Measurements from ENCODE around the gene HMX1. TPM values are rescaled to one million over a fixed set of nuclear protein-coding genes. Genes with fewer than 3 reads are reported as not detected.

Gene HMX1
- polyA plus RNA-seq, 4 donors = not detected

GRCh38 chr4:8863686-8864682 lies 7.7 kb downstream of the HMX1 start:
- H3K9me3 ChIP-seq (ENCODE audit: control insufficient read depth in 2 of 2, insufficient read depth in 1 of 2, low read depth in 1 of 2, low read length in 1 of 2) = no peaks in the 10 kb centered on the region
- DNase-seq = no peak
- no peak overlapping the region for H3K27ac ChIP-seq (ENCODE audit: low read depth in 1 of 3, low read length in 2 of 3)
- 11 to 16% (median 11%) methylated on average over 21 to 31 of the region's 31 CpGs for WGBS, 3 donors
- H3K4me3 ChIP-seq (ENCODE audit: low read depth in 1 of 3, low read length in 3 of 3) = no peak overlapping the region
- peaks cover 33 to 95% (median 72%) of the 10 kb centered on the region in 3 donors for H3K27me3 ChIP-seq (ENCODE audit: control insufficient read depth in 3 of 3, insufficient read depth in 3 of 3, low read length in 3 of 3)
- H3K4me1 ChIP-seq (ENCODE audit: control insufficient read depth in 3 of 3, insufficient read depth in 2 of 3, low read depth in 1 of 3, low read length in 2 of 3) = peaks cover 0 to 4% (median 0%) of the 10 kb centered on the region in 3 donors
- no peaks in the 10 kb centered on the region for H3K36me3 ChIP-seq (ENCODE audit: control insufficient read depth in 3 of 3, insufficient read depth in 2 of 3, low read depth in 1 of 3, low read length in 3 of 3)
- no peak for FAIRE-seq

GRCh38 chr4:8862800-8863685 lies 8.6 kb downstream of the HMX1 start:
- peaks cover 0 to 4% (median 0%) of the 10 kb centered on the region in 3 donors for H3K4me1 ChIP-seq (ENCODE audit: control insufficient read depth in 3 of 3, insufficient read depth in 2 of 3, low read depth in 1 of 3, low read length in 2 of 3)
- no peak for DNase-seq
- H3K4me3 ChIP-seq (ENCODE audit: low read depth in 1 of 3, low read length in 3 of 3) = no peak overlapping the region
- H3K27ac ChIP-seq (ENCODE audit: low read depth in 1 of 3, low read length in 2 of 3) = no peak overlapping the region
- no peaks in the 10 kb centered on the region for H3K36me3 ChIP-seq (ENCODE audit: control insufficient read depth in 3 of 3, insufficient read depth in 2 of 3, low read depth in 1 of 3, low read length in 3 of 3)
- FAIRE-seq = no peak
- no peaks in the 10 kb centered on the region for H3K9me3 ChIP-seq (ENCODE audit: control insufficient read depth in 2 of 2, insufficient read depth in 1 of 2, low read depth in 1 of 2, low read length in 1 of 2)
- H3K27me3 ChIP-seq (ENCODE audit: control insufficient read depth in 3 of 3, insufficient read depth in 3 of 3, low read length in 3 of 3) = peaks cover 39 to 96% (median 72%) of the 10 kb centered on the region in 3 donors
- WGBS, 3 donors = 5 to 9% (median 7%) methylated on average over 41 of the region's 41 CpGs

- no peak for DNase-seq
- no peak overlapping the region for H3K27ac ChIP-seq (ENCODE audit: low read depth in 1 of 3, low read length in 2 of 3)
- H3K9me3 ChIP-seq (ENCODE audit: control insufficient read depth in 2 of 2, insufficient read depth in 1 of 2, low read depth in 1 of 2, low read length in 1 of 2) = no peaks in the 10 kb centered on the region
- peaks cover 0 to 4% (median 0%) of the 10 kb centered on the region in 3 donors for H3K4me1 ChIP-seq (ENCODE audit: control insufficient read depth in 3 of 3, insufficient read depth in 2 of 3, low read depth in 1 of 3, low read length in 2 of 3)
- WGBS, 3 donors = 3 to 6% (median 4%) methylated on average over 5 of the region's 5 CpGs
- H3K4me3 ChIP-seq (ENCODE audit: low read depth in 1 of 3, low read length in 3 of 3) = no peak overlapping the region
- peaks cover 43 to 99% (median 74%) of the 10 kb centered on the region in 3 donors for H3K27me3 ChIP-seq (ENCODE audit: control insufficient read depth in 3 of 3, insufficient read depth in 3 of 3, low read length in 3 of 3)
- H3K36me3 ChIP-seq (ENCODE audit: control insufficient read depth in 3 of 3, insufficient read depth in 2 of 3, low read depth in 1 of 3, low read length in 3 of 3) = no peaks in the 10 kb centered on the region
- FAIRE-seq = no peak
These were observed 9.3 kb downstream of the HMX1 start for GRCh38 chr4:8862334-8862733.

GRCh38 chr4:8861576-8862295 lies 9.9 kb downstream of the HMX1 start:
- Histone ChIP-seq H3K4me1 (ENCODE audit: control insufficient read depth in 3 of 3, insufficient read depth in 2 of 3, low read depth in 1 of 3, low read length in 2 of 3) (peaks cover 0 to 4% (median 0%) of the 10 kb centered on the region in 3 donors), H3K4me3 (ENCODE audit: low read depth in 1 of 3, low read length in 3 of 3) (no peak overlapping the region), H3K36me3 (ENCODE audit: control insufficient read depth in 3 of 3, insufficient read depth in 2 of 3, low read depth in 1 of 3, low read length in 3 of 3) (no peaks in the 10 kb centered on the region), H3K9me3 (ENCODE audit: control insufficient read depth in 2 of 2, insufficient read depth in 1 of 2, low read depth in 1 of 2, low read length in 1 of 2) (no peaks in the 10 kb centered on the region), H3K27ac (ENCODE audit: low read depth in 1 of 3, low read length in 2 of 3) (no peak overlapping the region), H3K27me3 (ENCODE audit: control insufficient read depth in 3 of 3, insufficient read depth in 3 of 3, low read length in 3 of 3) (peaks cover 41 to 99% (median 69%) of the 10 kb centered on the region in 3 donors)
- DNase-seq (no peak), FAIRE-seq (no peak)
- WGBS, 3 donors = 3 to 7% (median 4%) methylated on average over 54 to 64 of the region's 64 CpGs

GRCh38 chr4:8860892-8861575 lies 10.6 kb downstream of the HMX1 start:
- no peak for FAIRE-seq
- no peak overlapping the region for H3K27ac ChIP-seq (ENCODE audit: low read depth in 1 of 3, low read length in 2 of 3)
- peaks cover 42 to 99% (median 62%) of the 10 kb centered on the region in 3 donors for H3K27me3 ChIP-seq (ENCODE audit: control insufficient read depth in 3 of 3, insufficient read depth in 3 of 3, low read length in 3 of 3)
- H3K4me3 ChIP-seq (ENCODE audit: low read depth in 1 of 3, low read length in 3 of 3) = peak overlapping the region in 1 of 3 donors; percentile 5
- 0 to 3% (median 3%) methylated on average over 68 to 82 of the region's 82 CpGs for WGBS, 3 donors
- no peaks in the 10 kb centered on the region for H3K9me3 ChIP-seq (ENCODE audit: control insufficient read depth in 2 of 2, insufficient read depth in 1 of 2, low read depth in 1 of 2, low read length in 1 of 2)
- DNase-seq = no peak
- H3K4me1 ChIP-seq (ENCODE audit: control insufficient read depth in 3 of 3, insufficient read depth in 2 of 3, low read depth in 1 of 3, low read length in 2 of 3) = no peaks in the 10 kb centered on the region
- no peaks in the 10 kb centered on the region for H3K36me3 ChIP-seq (ENCODE audit: control insufficient read depth in 3 of 3, insufficient read depth in 2 of 3, low read depth in 1 of 3, low read length in 3 of 3)

DNA sequence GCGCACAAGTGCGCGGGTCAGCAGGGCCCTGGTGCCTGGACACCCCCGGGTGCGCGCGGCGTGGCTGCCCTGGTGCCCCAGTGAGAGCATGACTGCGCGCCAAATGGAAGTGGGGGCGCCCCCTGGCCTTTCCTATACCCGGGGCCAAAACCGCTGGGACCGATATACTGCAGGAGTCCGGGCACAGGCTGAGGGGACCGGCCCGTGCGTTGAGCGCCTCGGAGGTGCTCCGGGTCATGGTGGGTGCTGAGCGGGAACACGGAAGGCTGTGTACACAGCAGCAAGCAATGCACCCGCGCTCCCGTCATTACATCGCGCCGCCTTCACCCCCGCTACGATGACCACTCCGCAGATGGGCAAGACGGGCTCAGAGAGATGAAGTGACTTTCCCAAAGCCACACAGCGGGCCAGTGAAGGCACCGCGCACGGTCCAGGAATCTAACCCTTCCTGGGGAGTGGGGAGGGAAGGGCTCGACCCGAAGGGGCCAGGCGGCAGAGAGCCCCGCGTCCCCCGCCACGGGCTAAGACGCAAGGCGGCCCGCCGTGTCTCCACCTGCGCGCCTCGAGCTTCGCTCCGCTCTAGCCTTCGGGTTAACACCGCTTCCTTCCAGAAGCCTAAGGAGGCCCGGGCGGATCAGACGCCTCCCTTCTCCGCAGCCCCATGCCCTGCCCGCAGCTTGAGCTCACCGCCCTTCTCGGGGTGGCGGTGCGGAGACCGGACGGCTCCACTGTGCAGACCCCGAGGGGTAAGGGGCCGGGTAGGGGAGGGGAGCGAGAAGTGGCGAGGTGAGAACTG lies 11.3 kb downstream of the HMX1 start:
- peaks cover 42 to 99% (median 63%) of the 10 kb centered on the region in 3 donors for H3K27me3 ChIP-seq (ENCODE audit: control insufficient read depth in 3 of 3, insufficient read depth in 3 of 3, low read length in 3 of 3)
- no peaks in the 10 kb centered on the region for H3K9me3 ChIP-seq (ENCODE audit: control insufficient read depth in 2 of 2, insufficient read depth in 1 of 2, low read depth in 1 of 2, low read length in 1 of 2)
- H3K27ac ChIP-seq (ENCODE audit: low read depth in 1 of 3, low read length in 2 of 3) = no peak overlapping the region
- no peaks in the 10 kb centered on the region for H3K36me3 ChIP-seq (ENCODE audit: control insufficient read depth in 3 of 3, insufficient read depth in 2 of 3, low read depth in 1 of 3, low read length in 3 of 3)
- no peak for FAIRE-seq
- H3K4me3 ChIP-seq (ENCODE audit: low read depth in 1 of 3, low read length in 3 of 3) = no peak overlapping the region
- DNase-seq = no peak
- 3 to 10% (median 6%) methylated on average over 53 to 70 of the region's 70 CpGs for WGBS, 3 donors
- H3K4me1 ChIP-seq (ENCODE audit: control insufficient read depth in 3 of 3, insufficient read depth in 2 of 3, low read depth in 1 of 3, low read length in 2 of 3) = no peaks in the 10 kb centered on the region

DNA sequence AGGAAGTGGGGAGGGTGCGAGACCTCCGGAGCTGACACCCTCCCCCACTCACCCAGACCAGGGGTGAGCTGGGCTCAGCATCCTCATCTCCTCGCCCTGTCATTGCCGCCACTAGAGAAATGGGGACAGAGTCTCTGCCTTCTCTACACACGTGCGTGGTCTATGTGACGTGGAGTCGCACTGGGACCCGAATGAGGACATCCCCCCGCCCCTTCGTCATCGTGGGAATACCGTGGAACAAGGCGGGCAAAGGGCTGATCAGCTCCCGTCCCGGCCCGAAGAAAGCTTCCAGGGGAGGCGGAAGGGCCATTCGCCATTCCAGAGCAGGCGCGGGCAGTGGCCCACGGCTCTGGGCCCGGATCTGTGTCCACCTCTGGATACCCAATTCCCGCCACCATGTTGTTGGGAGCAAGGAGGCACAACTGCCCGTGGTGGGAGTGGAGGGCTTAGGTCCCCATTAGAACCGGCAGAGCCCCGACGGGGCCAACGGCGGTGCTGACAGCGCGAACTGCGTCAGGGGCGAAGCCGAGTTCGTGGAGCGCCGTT lies 12.0 kb downstream of the HMX1 start:
- no peaks in the 10 kb centered on the region for H3K36me3 ChIP-seq (ENCODE audit: control insufficient read depth in 3 of 3, insufficient read depth in 2 of 3, low read depth in 1 of 3, low read length in 3 of 3)
- H3K27ac ChIP-seq (ENCODE audit: low read depth in 1 of 3, low read length in 2 of 3) = no peak overlapping the region
- H3K9me3 ChIP-seq (ENCODE audit: control insufficient read depth in 2 of 2, insufficient read depth in 1 of 2, low read depth in 1 of 2, low read length in 1 of 2) = no peaks in the 10 kb centered on the region
- H3K27me3 ChIP-seq (ENCODE audit: control insufficient read depth in 3 of 3, insufficient read depth in 3 of 3, low read length in 3 of 3) = peaks cover 41 to 97% (median 61%) of the 10 kb centered on the region in 3 donors
- FAIRE-seq = no peak
- 5 to 11% (median 6%) methylated on average over 37 to 38 of the region's 38 CpGs for WGBS, 3 donors
- no peak for DNase-seq
- no peak overlapping the region for H3K4me3 ChIP-seq (ENCODE audit: low read depth in 1 of 3, low read length in 3 of 3)
- H3K4me1 ChIP-seq (ENCODE audit: control insufficient read depth in 3 of 3, insufficient read depth in 2 of 3, low read depth in 1 of 3, low read length in 2 of 3) = no peaks in the 10 kb centered on the region

All from small intestine (tissue), 7 donors.